IMR-90 (cell line): ENCODE data around the gene TCERG1L. TPM values are rescaled to one million over a fixed set of nuclear protein-coding genes. Genes with fewer than 3 reads are reported as not detected.

Source experiments
- ATAC-seq: fragments of 200-7000 bp; cut with Tn5 transposase; 2 replicates; pipeline ENCODE4 v1.9.1; 2020; ENCODE audit warnings: low read depth, mild to moderate bottlenecking, moderate library complexity
- BruUV-seq: library from RNA; stranded (reverse); fragments of 400-500 nt; replicated peaks from 2 replicates; lab custom pipeline; 2021; lab: Mats Ljungman, UMichigan
- CTCF ChIA-PET: fragments of 300-600 bp; formaldehyde crosslinking; extraction: SDS; loops from one replicate; lab custom pipeline; 2021; ENCODE audit warnings: antibody characterized with exemption; lab: Yijun Ruan, JAX
- POLR2A ChIA-PET: fragments of 300-600 bp; sonication (Branson Sonifier 250); formaldehyde crosslinking; loops from one replicate; lab custom pipeline; 2022; ENCODE audit warnings: antibody characterized with exemption; ENCODE audit not compliant: unreplicated experiment; lab: Charles Lee
- DNase-seq: peaks from one replicate; pipeline ENCODE4 v3.0.0; 2013
- H2AFZ ChIP-seq: replicated peaks from 2 replicates; pipeline ENCODE3; 2013; ENCODE audit warnings: low read length, mild to moderate bottlenecking; ENCODE audit not compliant: poor library complexity
- H2AK5ac ChIP-seq: 2 replicates; pipeline ENCODE4 v1.6.1; 2013; ENCODE audit warnings: low read depth, low read length, inconsistent platforms
- H2AK9ac ChIP-seq: replicated peaks from 2 replicates; pipeline ENCODE3; 2013; ENCODE audit warnings: mild to moderate bottlenecking, low read depth, low read length, moderate library complexity; ENCODE audit not compliant: poor library complexity
- H2BK120ac ChIP-seq: 2 replicates; pipeline ENCODE4 v1.6.1; 2013; ENCODE audit warnings: low read depth, low read length, inconsistent platforms
- H2BK15ac ChIP-seq: 3 replicates; pipeline ENCODE4 v1.6.1; 2013; ENCODE audit warnings: low read depth, low read length, inconsistent platforms
- H2BK20ac ChIP-seq: 2 replicates; pipeline ENCODE4 v1.6.1; 2013; ENCODE audit warnings: low read depth, mild to moderate bottlenecking, inconsistent platforms, low read length, moderate library complexity
- H2BK5ac ChIP-seq: 2 replicates; pipeline ENCODE4 v1.6.1; 2013; ENCODE audit warnings: mild to moderate bottlenecking, low read depth, low read length, inconsistent platforms; ENCODE audit not compliant: poor library complexity, severe bottlenecking
- H3K14ac ChIP-seq: replicated peaks from 2 replicates; pipeline ENCODE4 v1.6.1; 2013; ENCODE audit warnings: low read depth, low read length, inconsistent platforms
- H3K18ac ChIP-seq: 2 replicates; pipeline ENCODE4 v1.6.1; 2013; ENCODE audit warnings: low read depth, low read length, control low read depth
- H3K23ac ChIP-seq: 2 replicates; pipeline ENCODE4 v1.6.1; 2013; ENCODE audit warnings: low read depth, low read length, inconsistent platforms
- H3K27ac ChIP-seq: 2 replicates; pipeline ENCODE4 v1.5.1; 2013; ENCODE audit warnings: mild to moderate bottlenecking, control low read depth, low read length; ENCODE audit not compliant: insufficient read depth
- H3K27me3 ChIP-seq: 2 replicates; pipeline ENCODE4 v1.6.1; 2013; ENCODE audit warnings: low read length; ENCODE audit not compliant: control insufficient read depth, insufficient read depth
- H3K36me3 ChIP-seq: 2 replicates; pipeline ENCODE4 v1.6.1; 2013; ENCODE audit warnings: low read length, mixed read lengths; ENCODE audit not compliant: control insufficient read depth, insufficient read depth
- H3K4ac ChIP-seq: 2 replicates; pipeline ENCODE4 v1.6.1; 2013; ENCODE audit warnings: low read depth, low read length, inconsistent platforms
- H3K4me1 ChIP-seq: 2 replicates; pipeline ENCODE4 v1.6.1; 2013; ENCODE audit warnings: low read length, mixed read lengths; ENCODE audit not compliant: control insufficient read depth, insufficient read depth
- H3K4me2 ChIP-seq: 2 replicates; pipeline ENCODE4 v1.6.1; 2013; ENCODE audit warnings: low read depth, mild to moderate bottlenecking, control low read depth, low read length, moderate library complexity
- H3K4me3 ChIP-seq: 2 replicates; pipeline ENCODE4 v1.5.1; 2013; ENCODE audit warnings: low read depth, mild to moderate bottlenecking, control low read depth, low read length, moderate library complexity; ENCODE audit not compliant: insufficient read depth
- H3K56ac ChIP-seq: 2 replicates; pipeline ENCODE4 v1.6.1; 2013; ENCODE audit warnings: low read length, inconsistent platforms; ENCODE audit not compliant: insufficient read depth; ENCODE audit errors: extremely low read depth
- H3K79me1 ChIP-seq, 2 experiments: 2 replicates each; pipeline ENCODE4 v1.6.1; 2013; ENCODE audit warnings: low read length in 2 of 2, inconsistent platforms in 1 of 2, low read depth in 1 of 2
- H3K9ac ChIP-seq: 2 replicates; pipeline ENCODE4 v1.6.1; 2013; ENCODE audit warnings: low read depth, low read length, control low read depth
- H3K9me1 ChIP-seq: 2 replicates; pipeline ENCODE4 v1.6.1; 2013; ENCODE audit warnings: low read length, inconsistent platforms; ENCODE audit not compliant: insufficient read depth
- H3K9me3 ChIP-seq: 2 replicates; pipeline ENCODE4 v1.6.1; 2013; ENCODE audit warnings: low read length; ENCODE audit not compliant: control insufficient read depth, insufficient read depth
- H4K20me1 ChIP-seq: 2 replicates; pipeline ENCODE4 v1.6.1; 2013; ENCODE audit warnings: low read length, inconsistent platforms; ENCODE audit not compliant: insufficient read depth
- H4K5ac ChIP-seq: 2 replicates; pipeline ENCODE4 v1.6.1; 2013; ENCODE audit warnings: mild to moderate bottlenecking, low read depth, low read length, control low read depth
- H4K8ac ChIP-seq, 2 experiments: 2 replicates each; pipeline ENCODE4 v1.6.1; 2013; ENCODE audit warnings: low read depth in 2 of 2, low read length in 2 of 2, control low read depth in 1 of 2, inconsistent platforms in 1 of 2
- H4K91ac ChIP-seq: 2 replicates; pipeline ENCODE4 v1.6.1; 2013; ENCODE audit warnings: low read depth, low read length, inconsistent platforms; ENCODE audit not compliant: insufficient read depth
- BHLHE40 ChIP-seq: fragments of 150-350 bp; IDR thresholded peaks from 2 replicates; pipeline ENCODE4 v1.6.1; 2016; ENCODE audit warnings: mild to moderate bottlenecking, low read depth, low read length
- CEBPB ChIP-seq: IDR thresholded peaks from 2 replicates; pipeline ENCODE4 v1.6.1; 2012; ENCODE audit warnings: low read depth, low read length, improper control_type of control experiment
- CHD1 ChIP-seq: IDR thresholded peaks from 2 replicates; pipeline ENCODE4 v1.6.1; 2012; ENCODE audit warnings: low read depth, low read length, improper control_type of control experiment
- CTCF ChIP-seq: conservative IDR thresholded peaks from 2 replicates; pipeline ENCODE4 v1.5.1; 2012; ENCODE audit warnings: mild to moderate bottlenecking, low read depth, low read length, improper control_type of control experiment
- ELK1 ChIP-seq: fragments of 150-350 bp; IDR thresholded peaks from 2 replicates; pipeline ENCODE4 v1.6.1; 2016; ENCODE audit warnings: low read depth, mild to moderate bottlenecking, low read length, moderate library complexity, borderline replicate concordance
- FOS ChIP-seq: fragments of 150-350 bp; IDR thresholded peaks from 2 replicates; pipeline ENCODE4 v1.6.1; 2016; ENCODE audit warnings: low read depth, low read length
- MAFK ChIP-seq: IDR thresholded peaks from 2 replicates; pipeline ENCODE4 v1.6.1; 2012; ENCODE audit warnings: low read depth, low read length, improper control_type of control experiment
- MAZ ChIP-seq: IDR thresholded peaks from 2 replicates; pipeline ENCODE4 v1.6.1; 2012; ENCODE audit warnings: low read depth, mild to moderate bottlenecking, low read length, improper control_type of control experiment, moderate library complexity, borderline replicate concordance
- MXI1 ChIP-seq: IDR thresholded peaks from 2 replicates; pipeline ENCODE4 v1.6.1; 2012; ENCODE audit warnings: low read depth, mild to moderate bottlenecking, low read length, moderate library complexity, borderline replicate concordance
- NFE2L2 ChIP-seq: fragments of 150-350 bp; IDR thresholded peaks from 2 replicates; pipeline ENCODE4 v1.6.1; 2016; ENCODE audit warnings: low read depth, mild to moderate bottlenecking, low read length
- POLR2A ChIP-seq: IDR thresholded peaks from 2 replicates; pipeline ENCODE4 v1.6.1; 2012; ENCODE audit warnings: mild to moderate bottlenecking, low read depth, low read length
- RAD21 ChIP-seq: IDR thresholded peaks from 2 replicates; pipeline ENCODE4 v1.6.1; 2012; ENCODE audit warnings: low read length, improper control_type of control experiment
- RCOR1 ChIP-seq: IDR thresholded peaks from 2 replicates; pipeline ENCODE4 v1.6.1; 2012; ENCODE audit warnings: mild to moderate bottlenecking, low read length, improper control_type of control experiment; ENCODE audit not compliant: insufficient replicate concordance
- RFX5 ChIP-seq: IDR thresholded peaks from 2 replicates; pipeline ENCODE4 v1.8.0; 2012; ENCODE audit warnings: low read depth, mild to moderate bottlenecking, low read length, moderate library complexity
- SMC3 ChIP-seq: fragments of 150-350 bp; IDR thresholded peaks from 2 replicates; pipeline ENCODE4 v1.6.1; 2016; ENCODE audit warnings: low read depth, mild to moderate bottlenecking, antibody characterized with exemption, low read length, moderate library complexity
- USF2 ChIP-seq: fragments of 150-350 bp; IDR thresholded peaks from 2 replicates; pipeline ENCODE4 v1.6.1; 2017; ENCODE audit warnings: mild to moderate bottlenecking, antibody characterized with exemption, low read length, low read depth
- WGBS, 2 experiments: methylation state at CpG; one replicate each; pipeline versions ENCODE4 v1.1.5 to v1.1.7; 2013; ENCODE audit warnings: missing lambda C conversion rate in 2 of 2; ENCODE audit not compliant: insufficient read length in 1 of 2; ENCODE audit errors: extremely low coverage in 2 of 2; 5-methylcytosine and 5-hydroxymethylcytosine counted together
- dilution Hi-C: fragments of 300-500 bp; cut with HindIII; formaldehyde crosslinking; loops from one replicate; pipeline ENCODE4 v1.14.3; 2018; ENCODE audit warnings: low sequenced_read_pairs; ENCODE audit not compliant: unreplicated experiment
- in situ Hi-C: fragments of 300-500 bp; cut with MboI; formaldehyde crosslinking; loops from 3 replicates; pipeline ENCODE4 v1.14.3; 2019; ENCODE audit warnings: low sequenced_read_pairs, inconsistent platforms, mixed read lengths
- intact Hi-C: fragments of 100-400 bp; cut with micrococcal nuclease; formaldehyde crosslinking; loops from 2 replicates; pipeline ENCODE4 v1.10.0; 2022
- polyA plus RNA-seq, 3 experiments: library from polyadenylated mRNA; depleted of rRNA; stranded (reverse); fragments of >200 nt; gene quantifications; 2 replicates each; pipeline ENCODE4 v1.2.3, GENCODE V29; 2012; ENCODE audit warnings: low replicate concordance in 1 of 3
- total RNA-seq: library from RNA; depleted of rRNA; stranded (reverse); fragments of >200 nt; gene quantifications from 2 replicates; pipeline ENCODE4 v1.2.3, GENCODE V29; 2012

Gene TCERG1L
- total and polyA plus RNA-seq, 2 of the 4 experiments (the other 2 are of a cell fraction): not detected

- no TSS peak for BruUV-seq
- ChIA-PET CTCF (no interaction called here), POLR2A (no interaction called here)
- H3K4me2 ChIP-seq: no peak overlapping the region
- dilution Hi-C loops (no loop called here), intact Hi-C loops (no loop called here), in situ Hi-C loops (no loop called here)
- H2AFZ ChIP-seq: no peak overlapping the region
- no peak overlapping the region for H2BK15ac ChIP-seq
- TF ChIP-seq CHD1: no peak
- TF ChIP-seq SMC3: no peak
- no peak for TF ChIP-seq NFE2L2
- TF ChIP-seq BHLHE40: no peak
- no peak for TF ChIP-seq MXI1
- no peak for TF ChIP-seq RAD21
- no peak for TF ChIP-seq CTCF
- TF ChIP-seq CEBPB: no peak
- no peak for TF ChIP-seq ELK1
- no peak for TF ChIP-seq MAFK
- no peak for TF ChIP-seq FOS
- TF ChIP-seq MAZ: no peak
- no peak for TF ChIP-seq RCOR1
- TF ChIP-seq USF2: no peak
- no peak for TF ChIP-seq POLR2A
- no peak for TF ChIP-seq RFX5
- H2AK9ac ChIP-seq: no peak overlapping the region
- H2BK5ac ChIP-seq: no peak overlapping the region
- H3K14ac ChIP-seq: no peak overlapping the region
- no peak overlapping the region for H3K9ac ChIP-seq
- no peak overlapping the region for H4K8ac ChIP-seq
- H3K4me3 ChIP-seq: no peak overlapping the region
- H4K5ac ChIP-seq: no peak overlapping the region
- no peaks in the 10 kb centered on the region for H3K79me1 ChIP-seq
- no peak overlapping the region for H4K91ac ChIP-seq
- no peak overlapping the region for H2BK120ac ChIP-seq
- H3K18ac ChIP-seq: no peak overlapping the region
- no peaks in the 10 kb centered on the region for H3K4me1 ChIP-seq
- no peak overlapping the region for H3K4ac ChIP-seq
- DNase-seq: no peak
- 29% methylated on average over 6 of the region's 16 CpGs; no CpG with 5 or more reads in 1 of the 2 experiments for WGBS, 2 experiments
- peaks cover 66% of the 10 kb centered on the region for H3K9me3 ChIP-seq
- H3K56ac ChIP-seq: no peak overlapping the region
- no peak for ATAC-seq
- no peaks in the 10 kb centered on the region for H4K20me1 ChIP-seq
- no peaks in the 10 kb centered on the region for H3K9me1 ChIP-seq
- no peak overlapping the region for H3K23ac ChIP-seq
- H3K36me3 ChIP-seq: no peaks in the 10 kb centered on the region
- H3K27ac ChIP-seq: no peak overlapping the region
- H3K27me3 ChIP-seq: no peaks in the 10 kb centered on the region
- no peak overlapping the region for H2AK5ac ChIP-seq
- no peak overlapping the region for H2BK20ac ChIP-seq
Measured at GRCh38 chr10:131082991-131083481, 228.5 kb downstream of the TCERG1L start.
